GM19468 (cell line): Measurements from ENCODE around the gene KIAA1958.

Source experiments
- ATAC-seq: cut with Tn5 transposase; IDR thresholded peaks from one replicate; pipeline ENCODE4 v1.9.1; 2021; ENCODE audit warnings: mild to moderate bottlenecking, moderate library complexity, moderate number of reproducible peaks; ENCODE audit not compliant: unreplicated experiment; ENCODE audit errors: extremely low read depth

Gene KIAA1958

GRCh38 chr9:112696461-112696860 is 209.8 kb downstream of the KIAA1958 start:
- ATAC-seq: no peak

GRCh38 chr9:112699230-112699629 is 212.6 kb downstream of the KIAA1958 start:
- ATAC-seq: no peak

GRCh38 chr9:112700085-112700484 is 213.5 kb downstream of the KIAA1958 start:
- ATAC-seq: no peak

- ATAC-seq: no peak
Measured at GRCh38 chr9:112703304-112703703, 216.7 kb downstream of the KIAA1958 start.

GRCh38 chr9:112705768-112706427 is 219.3 kb downstream of the KIAA1958 start:
- ATAC-seq: no peak

- no peak for ATAC-seq
Measured at GRCh38 chr9:112711050-112711689, 224.5 kb downstream of the KIAA1958 start.

GRCh38 chr9:112712678-112713077 is 226.1 kb downstream of the KIAA1958 start:
- no peak for ATAC-seq

GRCh38 chr9:112717661-112718331 is 231.2 kb downstream of the KIAA1958 start, which contains the start of gene INIP:
Gene INIP (minus strand): TSS chr9:112718117. CDS start chr9:112716485, 1,632 bp downstream.
- ATAC-seq: peak; percentile 82
